GM08714 (cell line): ENCODE measurements around the gene DVL1.
A peak's percentile ranks its signal among the peaks of the same experiment; 100 is the strongest.
"Not testable (repeated sequence)": the region's sequence is repeated elsewhere in the genome, so short reads cannot be mapped to it uniquely, and the experiment has no call there.

ENCODE experiments used
- H3K4me3 ChIP-seq: fragments of 200-500 bp; sonication (Bioruptor generic); 2 replicates; pipeline ENCODE4 v1.5.1; 2014; ENCODE audit warnings: mild to moderate bottlenecking, low read length, inconsistent platforms
- ZNF274 ChIP-seq: IDR thresholded peaks from 2 replicates; pipeline ENCODE4 v1.6.1; 2012; ENCODE audit warnings: mild to moderate bottlenecking, low read depth, low read length

DVL1 gene

GRCh38 chr1:1380860-1381259 is 31.6 kb upstream of the DVL1 start:
- no peak for TF ChIP-seq ZNF274
- H3K4me3 ChIP-seq = no peak overlapping the region

- TF ChIP-seq ZNF274 = no peak
- H3K4me3 ChIP-seq = no peak overlapping the region
Measured at GRCh38 chr1:1377540-1378205, 28.5 kb upstream of the DVL1 start.

GRCh38 chr1:1376551-1377226 is 27.5 kb upstream of the DVL1 start:
- no peak for TF ChIP-seq ZNF274
- H3K4me3 ChIP-seq = no peak overlapping the region; the same call in 1 of the 2 replicates

GRCh38 chr1:1374929-1375662 is 25.9 kb upstream of the DVL1 start, which contains the start of gene AURKAIP1:
Gene AURKAIP1 (minus strand): TSS chr1:1375207. CDS start chr1:1374756, 451 bp downstream.
- no peak for TF ChIP-seq ZNF274
- peak within 1 kb of the TSS; percentile 95 for H3K4me3 ChIP-seq

- peak overlapping the region; percentile 95 for H3K4me3 ChIP-seq
- TF ChIP-seq ZNF274 = no peak
Measured at GRCh38 chr1:1374589-1374928, 25.3 kb upstream of the DVL1 start.

- peak overlapping the region; percentile 95 for H3K4me3 ChIP-seq
- TF ChIP-seq ZNF274 = no peak
Measured at GRCh38 chr1:1373815-1374588, 24.8 kb upstream of the DVL1 start.

GRCh38 chr1:1373051-1373814 is 24.0 kb upstream of the DVL1 start:
- no peak for TF ChIP-seq ZNF274

GRCh38 chr1:1371746-1372711 is 22.8 kb upstream of the DVL1 start:
- H3K4me3 ChIP-seq = no peak overlapping the region
- no peak for TF ChIP-seq ZNF274

More at GRCh38 chr1:1373051-1373814, 24.0 kb upstream of the DVL1 start:
- no peak overlapping the region; the same call in 1 of the 2 replicates for H3K4me3 ChIP-seq

- H3K4me3 ChIP-seq = no peak overlapping the region
- TF ChIP-seq ZNF274 = no peak
Measured at GRCh38 chr1:1371364-1371745, 22.1 kb upstream of the DVL1 start.

GRCh38 chr1:1370771-1371300 is 21.6 kb upstream of the DVL1 start:
- TF ChIP-seq ZNF274 = no peak
- H3K4me3 ChIP-seq = no peak overlapping the region

GRCh38 chr1:1370094-1370493 is 20.9 kb upstream of the DVL1 start:
- H3K4me3 ChIP-seq = not testable (repeated sequence)

GRCh38 chr1:1367315-1367714 is 18.1 kb upstream of the DVL1 start:
- TF ChIP-seq ZNF274 = no peak
- no peak overlapping the region for H3K4me3 ChIP-seq
